Lower lobe of right lung (tissue), 2 donors: ENCODE data around the gene SLC52A3. TPM values are rescaled to one million over a fixed set of nuclear protein-coding genes. Genes with fewer than 3 reads are reported as not detected.
A peak's percentile ranks its signal among the peaks of the same experiment; 100 is the strongest.
"Not testable (repeated sequence)": the region's sequence is repeated elsewhere in the genome, so short reads cannot be mapped to it uniquely, and the experiment has no call there.

Experiments
- ATAC-seq, 2 donors: fragments of 200-7000 bp; cut with Tn5 transposase; one replicate each; pipeline ENCODE4 v1.9.1; 2020 to 2022; ENCODE audit warnings: mild to moderate bottlenecking in 2 of 2, moderate library complexity in 2 of 2
- DNase-seq: peaks from one replicate; pipeline ENCODE4 v3.0.0-alpha.2; 2020
- H3K27ac ChIP-seq: fragments of 200-600 bp; one replicate; pipeline ENCODE4 v1.8.0; 2022
- H3K27me3 ChIP-seq: fragments of 200-600 bp; one replicate; pipeline ENCODE4 v1.8.0; 2022; ENCODE audit warnings: low read depth
- H3K36me3 ChIP-seq: fragments of 200-600 bp; one replicate; pipeline ENCODE4 v1.8.0; 2022; ENCODE audit warnings: mild to moderate bottlenecking
- H3K4me1 ChIP-seq: fragments of 200-600 bp; one replicate; pipeline ENCODE4 v1.8.0; 2022
- H3K4me3 ChIP-seq: fragments of 200-600 bp; one replicate; pipeline ENCODE4 v1.8.0; 2022; ENCODE audit warnings: mild to moderate bottlenecking
- H3K9me3 ChIP-seq: fragments of 200-600 bp; one replicate; pipeline ENCODE4 v1.8.0; 2022
- intact Hi-C: fragments of 100-400 bp; cut with DNase I; formaldehyde crosslinking; loops from one replicate; pipeline ENCODE4 v1.11.0; 2022
- total RNA-seq: library from RNA; stranded (reverse); fragmentation: NEBNext Ultra II Directional; extraction: Animal tissue kit (Norgen Biotek cat#: 25700); gene quantifications from one replicate; pipeline ENCODE4 v1.2.1, GENCODE V29; 2021
- TF ChIP-seq, protein P1 (sequence below): fragments of 200-600 bp; IDR thresholded peaks from one replicate; pipeline ENCODE4 v1.8.0; 2022; ENCODE audit warnings: antibody characterized with exemption, mild to moderate bottlenecking
- donor health status: DM: no; HTN: yes; CAD: no; lungs with severe emphysema.

Gene SLC52A3
- total RNA-seq, 1 donor from 2014 or later = 1.1 TPM

GRCh38 chr20:728256-728944 lies 39.9 kb downstream of the SLC52A3 start:
- ATAC-seq (peak; percentile 57 to 63), DNase-seq (peak; percentile 55)
- intact Hi-C loops = no loop called here

DNA sequence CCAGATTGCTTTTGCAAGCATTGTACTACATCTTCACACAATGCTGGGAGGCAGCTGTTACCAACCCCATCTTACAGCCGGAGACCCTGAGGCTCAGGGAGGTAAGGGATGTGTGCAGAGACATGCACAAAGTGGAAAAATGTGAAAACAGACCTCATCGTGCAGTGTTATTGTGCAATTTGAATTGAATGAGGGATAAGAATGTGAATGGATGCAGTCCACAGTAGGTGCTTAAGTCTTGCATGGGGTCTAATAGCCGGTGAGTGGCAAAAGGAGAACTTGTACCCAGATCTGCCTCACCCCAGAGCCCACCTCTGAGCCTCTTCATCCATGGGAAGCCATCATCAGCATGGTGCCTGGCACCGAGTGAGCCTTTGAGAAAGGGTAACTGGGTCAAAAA lies 42.1 kb downstream of the SLC52A3 start:
- H3K36me3 ChIP-seq = no peaks in the 10 kb centered on the region
- intact Hi-C loops = no loop called here
- ATAC-seq (no peak), DNase-seq (no peak)
- TF ChIP-seq, protein P1, sequence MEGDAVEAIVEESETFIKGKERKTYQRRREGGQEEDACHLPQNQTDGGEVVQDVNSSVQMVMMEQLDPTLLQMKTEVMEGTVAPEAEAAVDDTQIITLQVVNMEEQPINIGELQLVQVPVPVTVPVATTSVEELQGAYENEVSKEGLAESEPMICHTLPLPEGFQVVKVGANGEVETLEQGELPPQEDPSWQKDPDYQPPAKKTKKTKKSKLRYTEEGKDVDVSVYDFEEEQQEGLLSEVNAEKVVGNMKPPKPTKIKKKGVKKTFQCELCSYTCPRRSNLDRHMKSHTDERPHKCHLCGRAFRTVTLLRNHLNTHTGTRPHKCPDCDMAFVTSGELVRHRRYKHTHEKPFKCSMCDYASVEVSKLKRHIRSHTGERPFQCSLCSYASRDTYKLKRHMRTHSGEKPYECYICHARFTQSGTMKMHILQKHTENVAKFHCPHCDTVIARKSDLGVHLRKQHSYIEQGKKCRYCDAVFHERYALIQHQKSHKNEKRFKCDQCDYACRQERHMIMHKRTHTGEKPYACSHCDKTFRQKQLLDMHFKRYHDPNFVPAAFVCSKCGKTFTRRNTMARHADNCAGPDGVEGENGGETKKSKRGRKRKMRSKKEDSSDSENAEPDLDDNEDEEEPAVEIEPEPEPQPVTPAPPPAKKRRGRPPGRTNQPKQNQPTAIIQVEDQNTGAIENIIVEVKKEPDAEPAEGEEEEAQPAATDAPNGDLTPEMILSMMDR = no peak
- H3K27ac ChIP-seq = no peak overlapping the region
- H3K9me3 ChIP-seq = no peaks in the 10 kb centered on the region
- H3K27me3 ChIP-seq = peaks cover 76% of the 10 kb centered on the region
- peaks cover 15% of the 10 kb centered on the region for H3K4me1 ChIP-seq
- H3K4me3 ChIP-seq = no peak overlapping the region

More at GRCh38 chr20:728256-728944, 39.9 kb downstream of the SLC52A3 start:
- H3K36me3 ChIP-seq = no peaks in the 10 kb centered on the region
- H3K4me3 ChIP-seq = peak overlapping the region; percentile 48
- H3K27ac ChIP-seq = no peak overlapping the region
- H3K27me3 ChIP-seq = peaks cover 68% of the 10 kb centered on the region
- H3K4me1 ChIP-seq = peaks cover 15% of the 10 kb centered on the region
- TF ChIP-seq, protein P1 = peak; percentile 56
- no peaks in the 10 kb centered on the region for H3K9me3 ChIP-seq

DNA sequence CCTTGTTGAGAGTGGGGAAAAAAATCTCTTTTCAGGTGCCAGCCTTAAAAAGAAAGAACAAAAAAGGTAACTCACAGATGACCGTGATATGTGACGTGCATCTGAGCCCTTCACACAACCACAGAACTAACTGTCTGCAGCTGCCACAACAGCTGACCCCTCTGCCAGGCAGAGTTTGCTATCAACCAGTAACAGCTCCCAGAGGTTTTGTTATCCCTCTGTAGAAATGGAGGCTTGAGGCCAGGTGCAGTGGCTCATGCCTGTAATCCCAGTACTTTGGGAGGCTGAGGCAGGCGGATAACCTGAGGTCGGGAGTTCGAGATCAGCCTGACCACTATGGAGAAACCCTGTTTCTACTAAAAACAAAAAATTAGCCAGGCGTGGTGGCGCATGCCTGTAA lies 42.8 kb downstream of the SLC52A3 start:
- ATAC-seq (no peak), DNase-seq (no peak)
- Histone ChIP-seq H3K27me3 (peaks cover 75% of the 10 kb centered on the region), H3K9me3 (no peaks in the 10 kb centered on the region), H3K4me1 (peaks cover 15% of the 10 kb centered on the region), H3K36me3 (no peaks in the 10 kb centered on the region), H3K4me3 (no peak overlapping the region), H3K27ac (no peak overlapping the region)
- TF ChIP-seq, protein P1 = no peak
- intact Hi-C loops = no loop called here

GRCh38 chr20:724797-725196 lies 43.5 kb downstream of the SLC52A3 start:
- H3K9me3 ChIP-seq, intact Hi-C loops: not testable (repeated sequence)
- H3K27me3 ChIP-seq = peaks cover 72% of the 10 kb centered on the region

GRCh38 chr20:723756-724155 lies 44.5 kb downstream of the SLC52A3 start:
- TF ChIP-seq, protein P1 = no peak
- Histone ChIP-seq H3K9me3 (no peaks in the 10 kb centered on the region), H3K27me3 (peaks cover 65% of the 10 kb centered on the region), H3K27ac (no peak overlapping the region), H3K4me1 (peaks cover 15% of the 10 kb centered on the region), H3K4me3 (no peak overlapping the region), H3K36me3 (no peaks in the 10 kb centered on the region)
- intact Hi-C loops = no loop called here
- DNase-seq (no peak), ATAC-seq (no peak)

More at GRCh38 chr20:724797-725196, 43.5 kb downstream of the SLC52A3 start:
- not testable (repeated sequence) for H3K36me3 ChIP-seq, H3K27ac ChIP-seq, ATAC-seq, H3K4me3 ChIP-seq, DNase-seq
- H3K4me1 ChIP-seq = peaks cover 15% of the 10 kb centered on the region

GRCh38 chr20:722822-723644 lies 45.3 kb downstream of the SLC52A3 start:
- DNase-seq (no peak), ATAC-seq (no peak)
- Histone ChIP-seq H3K27me3 (peaks cover 57% of the 10 kb centered on the region), H3K4me1 (peaks cover 10% of the 10 kb centered on the region), H3K4me3 (no peak overlapping the region), H3K9me3 (no peaks in the 10 kb centered on the region), H3K27ac (no peak overlapping the region), H3K36me3 (no peaks in the 10 kb centered on the region)
- TF ChIP-seq, protein P1 = no peak
- intact Hi-C loops = no loop called here
